H9 (cell line): ENCODE data around the gene SLC35A2. TPM values are rescaled to one million over a fixed set of nuclear protein-coding genes. Genes with fewer than 3 reads are reported as not detected.
"Not testable (repeated sequence)": the region's sequence is repeated elsewhere in the genome, so short reads cannot be mapped to it uniquely, and the experiment has no call there.

Experiments
- DNase-seq: peaks from one replicate; pipeline ENCODE4 v3.0.0-alpha.2; 2017
- H2AFZ ChIP-seq: one replicate; pipeline ENCODE4 v1.6.1; 2013; ENCODE audit warnings: mild to moderate bottlenecking, low read length, control low read depth, moderate library complexity
- H2AK5ac ChIP-seq: 2 replicates; pipeline ENCODE4 v1.6.1; 2013; ENCODE audit warnings: low read length, control low read depth, mixed read lengths; ENCODE audit not compliant: insufficient read length
- H2BK120ac ChIP-seq: one replicate; pipeline ENCODE4 v1.6.1; 2013; ENCODE audit warnings: low read depth, mild to moderate bottlenecking, low read length, control low read depth, inconsistent platforms; ENCODE audit not compliant: poor library complexity, severe bottlenecking
- H2BK12ac ChIP-seq: 2 replicates; pipeline ENCODE4 v1.6.1; 2013; ENCODE audit warnings: low read length, control low read depth, mixed read lengths, low read depth; ENCODE audit not compliant: insufficient read length
- H2BK15ac ChIP-seq: 2 replicates; pipeline ENCODE4 v1.6.1; 2013; ENCODE audit warnings: low read depth, low read length, control low read depth
- H2BK20ac ChIP-seq: one replicate; pipeline ENCODE4 v1.6.1; 2013; ENCODE audit warnings: low read depth, mild to moderate bottlenecking, low read length, control low read depth, inconsistent platforms; ENCODE audit not compliant: poor library complexity, severe bottlenecking
- H2BK5ac ChIP-seq: 2 replicates; pipeline ENCODE4 v1.6.1; 2013; ENCODE audit warnings: low read length, control low read depth, mixed read lengths; ENCODE audit not compliant: insufficient read length
- H3K14ac ChIP-seq: 2 replicates; pipeline ENCODE4 v1.6.1; 2013; ENCODE audit warnings: low read length, control low read depth; ENCODE audit not compliant: insufficient read depth
- H3K18ac ChIP-seq: 2 replicates; pipeline ENCODE4 v1.6.1; 2013; ENCODE audit warnings: low read depth, mild to moderate bottlenecking, mixed read lengths, low read length, control low read depth; ENCODE audit not compliant: insufficient read length
- H3K23ac ChIP-seq: 2 replicates; pipeline ENCODE4 v1.6.1; 2013; ENCODE audit warnings: low read length, control low read depth, mixed read lengths, low read depth; ENCODE audit not compliant: insufficient read length
- H3K23me2 ChIP-seq: 2 replicates; pipeline ENCODE4 v1.6.1; 2013; ENCODE audit warnings: low read depth, mild to moderate bottlenecking, mixed read lengths, low read length, control low read depth; ENCODE audit not compliant: insufficient read length, poor library complexity, severe bottlenecking
- H3K27ac ChIP-seq: 2 replicates; pipeline ENCODE4 v1.5.1; 2013; ENCODE audit warnings: low read length, control low read depth, mixed read lengths, low read depth; ENCODE audit not compliant: insufficient read length
- H3K27me3 ChIP-seq: 2 replicates; pipeline ENCODE4 v1.6.1; 2013; ENCODE audit warnings: low read length, control low read depth, inconsistent platforms; ENCODE audit not compliant: insufficient read depth
- H3K4ac ChIP-seq: 2 replicates; pipeline ENCODE4 v1.6.1; 2013; ENCODE audit warnings: low read depth, mild to moderate bottlenecking, control low read depth, inconsistent platforms, low read length, moderate library complexity
- H3K4me1 ChIP-seq: 2 replicates; pipeline ENCODE4 v1.6.1; 2013; ENCODE audit warnings: low read length, control low read depth, inconsistent platforms; ENCODE audit not compliant: insufficient read depth
- H3K4me2 ChIP-seq: 2 replicates; pipeline ENCODE4 v1.6.1; 2013; ENCODE audit warnings: low read length, control low read depth, mixed read lengths; ENCODE audit not compliant: insufficient read length, insufficient read depth
- H3K56ac ChIP-seq: 2 replicates; pipeline ENCODE4 v1.6.1; 2013; ENCODE audit warnings: low read depth, mild to moderate bottlenecking, mixed read lengths, low read length, control low read depth; ENCODE audit not compliant: insufficient read length
- H3K79me1 ChIP-seq: 2 replicates; pipeline ENCODE4 v1.6.1; 2013; ENCODE audit warnings: low read depth, mild to moderate bottlenecking, moderate library complexity, low read length, control low read depth, inconsistent platforms; ENCODE audit not compliant: insufficient read depth, poor library complexity, severe bottlenecking
- H3K79me2 ChIP-seq: 2 replicates; pipeline ENCODE4 v1.6.1; 2013; ENCODE audit warnings: low read length, control low read depth, inconsistent platforms; ENCODE audit not compliant: insufficient read depth
- H3K9ac ChIP-seq: 2 replicates; pipeline ENCODE4 v1.6.1; 2013; ENCODE audit warnings: low read length, control low read depth, mixed read lengths; ENCODE audit not compliant: insufficient read length; ENCODE audit errors: extremely low read depth
- H3K9me3 ChIP-seq: one replicate; pipeline ENCODE4 v1.6.1; 2013; ENCODE audit warnings: low read depth, low read length, inconsistent platforms; ENCODE audit not compliant: control insufficient read depth
- H3T11ph ChIP-seq: one replicate; pipeline ENCODE4 v1.6.1; 2013; ENCODE audit warnings: mild to moderate bottlenecking, low read length, control low read depth, inconsistent platforms
- H4K20me1 ChIP-seq: one replicate; pipeline ENCODE4 v1.6.1; 2013; ENCODE audit not compliant: control insufficient read depth, insufficient read length, insufficient read depth
- H4K5ac ChIP-seq: 2 replicates; pipeline ENCODE4 v1.6.1; 2013; ENCODE audit warnings: low read depth, mild to moderate bottlenecking, mixed read lengths, low read length, control low read depth; ENCODE audit not compliant: insufficient read length
- H4K8ac ChIP-seq: replicated peaks from 2 replicates; pipeline ENCODE4 v1.6.1; 2013; ENCODE audit warnings: low read length, control low read depth, mixed read lengths, low read depth; ENCODE audit not compliant: insufficient read length
- H4K91ac ChIP-seq: 2 replicates; pipeline ENCODE4 v1.6.1; 2013; ENCODE audit warnings: low read depth, mild to moderate bottlenecking, moderate library complexity, mixed read lengths, low read length, control low read depth; ENCODE audit not compliant: insufficient read length
- H3K27ac Mint-ChIP-seq, 3 experiments: 2 replicates in 2 of 3; 3 replicates in 1 of 3; pipeline ENCODE4 v1.8.0; 2020 to 2021; ENCODE audit warnings: mixed read lengths in 3 of 3, mild to moderate bottlenecking in 1 of 3, moderate library complexity in 1 of 3
- H3K27me3 Mint-ChIP-seq: 2 replicates; pipeline ENCODE4 v1.8.0; 2021; ENCODE audit warnings: low read depth, mild to moderate bottlenecking, moderate library complexity, mixed read lengths
- H3K36me3 Mint-ChIP-seq, 3 experiments: 2 replicates in 2 of 3; 3 replicates in 1 of 3; pipeline ENCODE4 v1.8.0; 2020 to 2021; ENCODE audit warnings: low read depth in 3 of 3, mixed read lengths in 3 of 3; ENCODE audit not compliant: insufficient read depth in 1 of 3
- H3K4me1 Mint-ChIP-seq, 2 experiments: 2 replicates each; pipeline ENCODE4 v1.8.0; 2020; ENCODE audit warnings: mixed read lengths in 2 of 2
- H3K4me3 Mint-ChIP-seq, 2 experiments: 2 replicates in 1 of 2; 3 replicates in 1 of 2; pipeline ENCODE4 v1.8.0; 2020 to 2021; ENCODE audit warnings: mild to moderate bottlenecking in 2 of 2, mixed read lengths in 2 of 2, moderate library complexity in 1 of 2
- H3K9me3 Mint-ChIP-seq, 2 experiments: 2 replicates in 1 of 2; 3 replicates in 1 of 2; pipeline ENCODE4 v1.8.0; 2020; ENCODE audit warnings: mild to moderate bottlenecking in 2 of 2, mixed read lengths in 2 of 2, moderate library complexity in 1 of 2
- CTCF ChIP-seq: fragments of 200-600 bp; sonication (generic); conservative IDR thresholded peaks from 3 replicates; pipeline ENCODE4 v1.8.0; 2021; ENCODE audit warnings: antibody characterized with exemption, mild to moderate bottlenecking
- WGBS: extraction: QIAGEN DNeasy Blood & Tissue Kit; methylation state at CpG from one replicate; pipeline ENCODE4 v1.1.7; 2013; ENCODE audit warnings: missing lambda C conversion rate, low lambda C conversion rate, mixed read lengths; ENCODE audit not compliant: insufficient read length; ENCODE audit errors: extremely low coverage; 5-methylcytosine and 5-hydroxymethylcytosine counted together
- total RNA-seq: library from RNA; stranded (reverse); gene quantifications from 2 replicates; pipeline ENCODE4 v1.2.1, GENCODE V29; 2021

The SLC35A2 gene
- total RNA-seq, 1 experiment from 2014 or later = 32.9 TPM

GRCh38 chrX:48854898-48855297, 56.5 kb downstream of the SLC35A2 start:
- no peak overlapping the region for H3K56ac ChIP-seq
- no peak overlapping the region for H3K9ac ChIP-seq
- no peak overlapping the region for H4K8ac ChIP-seq
- Mint-ChIP-seq H3K4me1 (peaks cover 6 to 8% of the 10 kb centered on the region in 2 experiments; a peak in 3 of 4 replicates), H3K36me3 (peaks cover 16 to 18% (median 16%) of the 10 kb centered on the region in 3 experiments), H3K4me3 (no peak overlapping the region), H3K9me3 (peaks cover 68 to 70% of the 10 kb centered on the region in 2 experiments), H3K27ac (peak overlapping the region in 1 of 3 experiments; percentile 43; a peak in 2 of 7 replicates), H3K27me3 (peaks cover 2% of the 10 kb centered on the region; the same call in 1 of the 2 replicates)
- no peaks in the 10 kb centered on the region for H3K23me2 ChIP-seq
- H3K18ac ChIP-seq = no peak overlapping the region
- no peaks in the 10 kb centered on the region for H3K4me1 ChIP-seq
- H3K4me2 ChIP-seq = no peak overlapping the region
- peak; percentile 48; the same call in 2 of the 3 replicates for TF ChIP-seq CTCF
- H2BK5ac ChIP-seq = no peak overlapping the region
- no peak overlapping the region for H2AFZ ChIP-seq
- no peaks in the 10 kb centered on the region for H3K27me3 ChIP-seq
- H3K9me3 ChIP-seq = peaks cover 6% of the 10 kb centered on the region
- H3K79me1 ChIP-seq = no peaks in the 10 kb centered on the region
- H4K5ac ChIP-seq = no peak overlapping the region
- no peak overlapping the region for H3K4ac ChIP-seq
- H2BK12ac ChIP-seq = no peak overlapping the region
- H2BK120ac ChIP-seq = no peak overlapping the region
- no peak for DNase-seq
- no peak overlapping the region for H2AK5ac ChIP-seq
- H3K23ac ChIP-seq = no peak overlapping the region
- WGBS = no CpG with 5 or more reads among the region's 5 CpGs
- no peaks in the 10 kb centered on the region for H4K20me1 ChIP-seq
- no peak overlapping the region for H3T11ph ChIP-seq
- H3K27ac ChIP-seq = no peak overlapping the region
- no peak overlapping the region for H4K91ac ChIP-seq
- H3K14ac ChIP-seq = no peak overlapping the region
- H2BK20ac ChIP-seq = no peak overlapping the region
- H2BK15ac ChIP-seq = no peak overlapping the region
- no peaks in the 10 kb centered on the region for H3K79me2 ChIP-seq

GRCh38 chrX:48854121-48854804, 57.2 kb downstream of the SLC35A2 start:
- not testable (repeated sequence) for H3K27ac ChIP-seq, H3K18ac ChIP-seq, H3K14ac ChIP-seq, H3K79me1 ChIP-seq, H4K8ac ChIP-seq, H3K4ac ChIP-seq, H3K23ac ChIP-seq, H3K27me3 Mint-ChIP-seq, H2AFZ ChIP-seq, H3K4me2 ChIP-seq, H3K9ac ChIP-seq, H3K56ac ChIP-seq, H2BK12ac ChIP-seq, H3K27me3 ChIP-seq, H4K5ac ChIP-seq, H3K79me2 ChIP-seq, H2BK120ac ChIP-seq, H3T11ph ChIP-seq, H4K91ac ChIP-seq, H2AK5ac ChIP-seq, H3K9me3 ChIP-seq, DNase-seq, H3K4me1 ChIP-seq, H2BK20ac ChIP-seq, H3K4me1 Mint-ChIP-seq, H3K23me2 ChIP-seq, H2BK15ac ChIP-seq, H2BK5ac ChIP-seq, H4K20me1 ChIP-seq
- Mint-ChIP-seq H3K27ac (peak overlapping the region in 1 of 3 experiments; percentile 79; a peak in 1 of 7 replicates), H3K9me3 (peaks cover 69 to 74% of the 10 kb centered on the region in 2 experiments), H3K36me3 (peaks cover 16 to 18% (median 16%) of the 10 kb centered on the region in 3 experiments), H3K4me3 (peak overlapping the region in 1 of 2 experiments; percentile 5; a peak in 1 of 5 replicates)
- WGBS = no CpG with 5 or more reads among the region's 12 CpGs
